Natural killer cell treated with Interleukin-12 subunit alpha and Interleukin-12 subunit beta and Interleukin-15 and Interleukin-18, amount 100 ng/mL, for 72 hours (primary cell): ENCODE measurements around the gene SEC14L2. TPM values are rescaled to one million over a fixed set of nuclear protein-coding genes. Genes with fewer than 3 reads are reported as not detected.

Experiments
- ATAC-seq, 2 donors: fragments of 150-1000 bp; cut with Tn5 transposase in 1 of 2; sonication (Bioruptor Pico), chemical (Tn5 transposase) in 1 of 2; 2 replicates each; pipeline ENCODE4 v1.10.0; 2021
- DNase-seq: peaks from one replicate; pipeline ENCODE4 v3.0.0; 2022; ENCODE audit warnings: low spot score
- H3K27ac Mint-ChIP-seq, 2 donors: 1 replicate in 1 of 2; 2 replicates in 1 of 2; pipeline ENCODE4 v1.8.0; 2022; ENCODE audit warnings: mixed read lengths in 2 of 2, mild to moderate bottlenecking in 1 of 2, moderate library complexity in 1 of 2
- H3K27me3 Mint-ChIP-seq, 2 donors: 1 replicate in 1 of 2; 2 replicates in 1 of 2; pipeline ENCODE4 v1.8.0; 2022; ENCODE audit warnings: mixed read lengths in 2 of 2
- H3K36me3 Mint-ChIP-seq: one replicate; pipeline ENCODE4 v1.8.0; 2022; ENCODE audit warnings: mixed read lengths
- H3K4me1 Mint-ChIP-seq, 2 donors: 1 replicate in 1 of 2; 2 replicates in 1 of 2; pipeline ENCODE4 v1.8.0; 2022; ENCODE audit warnings: low read depth in 2 of 2, mixed read lengths in 2 of 2, mild to moderate bottlenecking in 1 of 2
- H3K4me3 Mint-ChIP-seq: one replicate; pipeline ENCODE4 v1.8.0; 2022; ENCODE audit warnings: mixed read lengths
- H3K9me3 Mint-ChIP-seq: 2 replicates; pipeline ENCODE4 v1.8.0; 2022; ENCODE audit warnings: mixed read lengths
- total RNA-seq, 2 donors: library from RNA; stranded (reverse); gene quantifications; one replicate each; pipeline ENCODE4 v1.2.3, GENCODE V29; 2022

Gene SEC14L2
- 1 to 10 TPM in 1 of 2 donors, under 1 TPM in 1; 0.40 to 1.3 TPM for total RNA-seq

DNA sequence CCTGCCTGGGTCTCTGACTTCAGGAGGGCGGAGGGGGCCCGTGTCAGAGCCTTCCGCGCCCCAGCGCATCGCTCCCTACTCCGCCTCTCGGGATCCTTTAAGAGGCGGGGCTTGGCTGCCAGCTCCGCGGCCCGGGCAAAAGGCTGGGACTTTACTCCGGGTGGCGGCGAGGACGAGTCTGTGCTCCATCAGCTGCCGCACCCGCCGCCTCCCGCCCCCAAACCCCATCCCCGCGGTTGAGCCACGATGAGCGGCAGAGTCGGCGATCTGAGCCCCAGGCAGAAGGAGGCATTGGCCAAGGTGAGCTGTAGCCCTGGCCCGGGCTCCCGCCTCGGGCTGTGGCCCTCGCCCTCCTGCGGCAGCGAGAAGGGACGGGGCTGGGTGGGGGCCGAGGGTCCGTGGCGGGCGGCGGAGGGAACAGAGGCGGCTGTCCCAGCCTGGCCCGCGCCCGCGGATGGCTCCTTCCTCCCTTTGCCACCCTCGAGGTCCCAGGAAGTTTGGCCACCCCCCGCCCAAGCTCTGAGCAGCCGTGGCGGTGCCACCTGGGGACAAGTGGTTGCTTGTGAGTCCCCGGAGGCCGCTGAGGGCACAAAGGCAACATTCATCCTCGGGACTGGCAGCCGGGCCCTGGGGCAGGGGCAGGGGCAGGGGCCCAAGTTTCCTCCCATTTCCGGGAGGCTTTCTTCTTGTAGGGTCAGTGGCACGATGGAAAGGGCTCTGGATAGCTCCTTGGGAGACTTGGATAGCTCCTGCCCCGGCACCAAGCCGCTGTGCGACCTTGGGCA is at the start of gene SEC14L2:
Gene SEC14L2, plus strand, starts transcription at position 148 of the 785 bp plus-strand sequence. Its CDS starts 99 bp downstream, at position 247.
- ATAC-seq (peak; percentile 56 to 57), DNase-seq (no peak)
- Mint-ChIP-seq H3K27me3 (peaks cover 17% of the 10 kb centered on the region in 2 donors), H3K4me1 (peaks cover 13 to 15% of the 10 kb centered on the region in 2 donors), H3K36me3 (no peaks in the 10 kb centered on the region), H3K27ac (no peak within 1 kb of the TSS), H3K4me3 (peak within 1 kb of the TSS; percentile 52), H3K9me3 (no peaks in the 10 kb centered on the region)

DNA sequence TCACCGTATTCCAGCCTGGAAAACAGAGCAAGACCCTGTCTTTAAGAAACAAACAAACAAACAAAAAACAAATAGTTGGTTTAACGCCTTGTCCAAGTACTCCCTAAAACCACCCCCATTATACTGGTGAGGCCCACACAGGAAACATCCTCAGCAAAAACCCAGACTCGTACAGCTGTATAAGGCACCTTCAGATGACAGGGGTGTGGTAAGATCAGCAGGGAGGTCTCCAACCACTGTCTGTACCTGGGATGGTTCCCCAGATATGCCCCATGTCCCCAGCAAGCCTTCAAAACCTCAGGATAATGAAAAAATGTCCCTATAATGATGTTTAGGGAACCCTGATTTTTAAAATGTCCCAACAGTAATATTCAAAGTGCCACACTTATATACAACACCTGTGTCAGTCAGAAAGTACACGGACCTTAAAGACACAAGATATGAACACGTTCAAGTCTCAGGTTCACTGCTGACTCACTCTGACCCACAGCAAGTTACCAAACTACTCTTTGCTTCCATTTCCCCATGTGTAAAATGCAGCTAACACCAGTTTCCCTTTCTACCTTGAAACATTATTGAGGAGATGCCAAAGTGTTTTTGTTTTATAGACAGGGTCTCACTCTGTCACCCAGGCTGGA is 49.4 kb upstream of the SEC14L2 start:
- H3K4me3 Mint-ChIP-seq: peak overlapping the region; percentile 49
- peaks cover 24 to 27% of the 10 kb centered on the region in 2 donors for H3K4me1 Mint-ChIP-seq
- no peaks in the 10 kb centered on the region for H3K9me3 Mint-ChIP-seq
- H3K27ac Mint-ChIP-seq: peak overlapping the region; percentile 46 to 83
- peaks cover 13% of the 10 kb centered on the region for H3K36me3 Mint-ChIP-seq
- H3K27me3 Mint-ChIP-seq: no peaks in the 10 kb centered on the region
- DNase-seq (no peak), ATAC-seq (peak in 1 of 2 donors; percentile 61)

DNA sequence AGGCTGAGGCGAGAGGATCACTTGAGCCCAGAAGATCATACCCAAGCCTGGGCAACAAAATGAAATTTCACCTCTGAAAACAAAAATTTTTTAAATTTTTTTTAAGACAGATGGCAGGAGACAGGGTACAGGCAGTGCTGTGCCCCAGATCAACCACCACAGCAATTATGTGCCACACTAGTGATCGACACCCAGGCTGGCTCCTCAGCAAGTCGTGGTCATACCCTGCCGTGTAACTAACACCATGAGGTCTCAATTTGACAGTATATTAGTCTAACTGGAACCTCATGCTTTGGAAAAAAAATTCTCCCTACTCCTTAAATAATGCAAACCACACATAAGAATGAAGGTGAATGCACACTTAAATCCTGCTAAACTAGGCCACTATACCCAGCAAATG is 48.4 kb upstream of the SEC14L2 start:
- ATAC-seq: peak in 1 of 2 donors; percentile 64
- DNase-seq: no peak
- no peaks in the 10 kb centered on the region for H3K9me3 Mint-ChIP-seq
- peaks cover 8% of the 10 kb centered on the region for H3K36me3 Mint-ChIP-seq
- peaks cover 33 to 35% of the 10 kb centered on the region in 2 donors for H3K4me1 Mint-ChIP-seq
- H3K4me3 Mint-ChIP-seq: peak overlapping the region; percentile 59
- peak overlapping the region; percentile 75 to 83 for H3K27ac Mint-ChIP-seq
- no peaks in the 10 kb centered on the region for H3K27me3 Mint-ChIP-seq

- peak overlapping the region; percentile 75 to 83 for H3K27ac Mint-ChIP-seq
- H3K4me1 Mint-ChIP-seq: peaks cover 37% of the 10 kb centered on the region in 2 donors
- no peak for ATAC-seq
- peaks cover 8% of the 10 kb centered on the region for H3K36me3 Mint-ChIP-seq
- no peaks in the 10 kb centered on the region for H3K9me3 Mint-ChIP-seq
- no peaks in the 10 kb centered on the region for H3K27me3 Mint-ChIP-seq
- DNase-seq: no peak
- H3K4me3 Mint-ChIP-seq: peak overlapping the region; percentile 59
These were observed 48.0 kb upstream of the SEC14L2 start for GRCh38 chr22:30348809-30349208.

DNA sequence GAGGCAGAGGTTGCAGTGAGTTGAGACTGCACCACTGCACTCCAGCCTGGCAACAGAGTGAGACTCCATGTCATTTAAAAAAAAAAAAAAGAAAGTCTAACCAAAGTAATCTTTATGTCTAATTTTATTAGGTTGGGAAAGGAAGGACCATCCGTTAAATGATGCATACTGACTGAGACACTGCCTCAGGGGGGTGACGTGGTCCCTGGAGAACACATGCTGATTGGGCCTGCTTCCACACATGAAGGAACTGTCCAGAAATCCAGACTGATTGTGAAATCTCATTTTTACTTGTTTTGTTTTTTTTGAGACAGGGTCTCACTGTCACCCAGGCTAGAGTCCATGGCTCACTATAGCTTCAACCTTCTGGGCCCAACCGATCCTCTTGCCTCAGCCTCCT is 45.6 kb upstream of the SEC14L2 start:
- Mint-ChIP-seq H3K4me3 (no peak overlapping the region), H3K27ac (peak overlapping the region in 1 of 2 donors; percentile 72), H3K9me3 (no peaks in the 10 kb centered on the region), H3K27me3 (no peaks in the 10 kb centered on the region), H3K36me3 (peaks cover 9% of the 10 kb centered on the region), H3K4me1 (peaks cover 58 to 61% of the 10 kb centered on the region in 2 donors)
- DNase-seq (no peak), ATAC-seq (no peak)

DNA sequence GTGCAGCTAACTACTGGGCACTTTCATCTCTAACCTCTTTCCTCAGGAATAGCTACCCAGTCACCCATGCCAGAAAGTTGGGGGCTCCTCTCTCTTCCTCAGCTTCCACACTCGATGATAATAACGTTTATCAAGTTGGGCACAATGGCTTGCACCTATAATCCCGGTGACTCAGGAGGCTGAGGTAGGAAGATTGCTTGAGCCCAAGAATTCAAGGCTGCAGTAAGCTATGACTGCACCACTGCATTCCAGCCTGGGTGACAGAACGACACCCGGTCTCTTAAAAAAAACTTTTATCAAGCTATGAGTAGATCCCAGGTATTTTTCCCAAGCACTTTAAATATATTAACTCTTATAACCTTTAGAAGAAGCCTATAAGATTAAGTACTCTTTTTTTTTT is 42.2 kb upstream of the SEC14L2 start:
- H3K4me3 Mint-ChIP-seq: peak overlapping the region; percentile 73
- H3K4me1 Mint-ChIP-seq: peaks cover 55 to 64% of the 10 kb centered on the region in 2 donors
- H3K36me3 Mint-ChIP-seq: peaks cover 9% of the 10 kb centered on the region
- no peaks in the 10 kb centered on the region for H3K9me3 Mint-ChIP-seq
- H3K27ac Mint-ChIP-seq: peak overlapping the region; percentile 89 to 95
- DNase-seq (no peak), ATAC-seq (no peak)
- H3K27me3 Mint-ChIP-seq: peaks cover 0 to 2% of the 10 kb centered on the region in 2 donors

DNA sequence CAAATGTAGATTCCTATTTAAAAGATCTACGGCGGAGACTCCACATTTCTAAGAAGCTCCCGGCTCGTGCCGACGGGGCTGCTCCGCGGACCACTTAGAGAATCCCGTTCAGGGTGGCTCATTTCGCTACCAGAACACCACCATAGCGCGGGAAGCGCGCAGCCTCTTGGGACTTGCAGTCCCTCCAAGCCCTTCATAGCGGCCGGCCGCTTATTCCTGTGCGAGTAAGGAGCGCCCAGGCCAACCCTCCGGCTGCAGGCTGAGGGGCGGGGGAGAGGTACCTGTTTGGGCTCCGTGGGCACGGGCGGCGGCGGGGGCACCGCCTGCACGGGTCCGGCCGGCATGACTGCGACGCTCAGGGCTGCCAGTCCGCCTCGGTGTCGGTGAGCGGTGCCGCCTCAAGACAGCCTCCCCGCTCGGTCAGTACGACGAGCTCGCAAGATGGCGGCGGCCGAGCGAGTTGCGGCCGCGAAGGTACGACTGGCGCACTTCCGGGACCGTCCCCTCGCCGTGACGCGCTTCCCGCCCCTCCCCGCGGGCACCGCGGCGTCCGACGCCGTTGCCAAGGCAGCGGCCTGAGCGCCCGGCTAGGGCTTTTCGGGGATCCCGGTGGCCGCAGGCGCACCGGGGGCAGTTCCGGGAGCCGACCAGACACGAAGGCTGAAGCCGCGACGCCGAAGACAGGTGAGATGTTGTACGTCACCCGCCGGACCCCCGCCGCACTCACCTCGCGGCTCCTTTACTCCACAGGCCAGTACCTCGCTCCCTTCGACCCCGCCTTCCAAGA is 40.2 kb upstream of the SEC14L2 start, which contains the start of the genes CCDC157 and SF3A1:
Gene CCDC157, plus strand, starts transcription at position 559 of the 787 bp plus-strand sequence. CDS start 8,994 bp downstream, outside the sequence.
Gene SF3A1, minus strand, starts transcription at position 446 of the 787 bp plus-strand sequence. Its CDS starts 102 bp downstream, at position 344.
- Mint-ChIP-seq H3K27me3 (peaks cover 0 to 2% of the 10 kb centered on the region in 2 donors), H3K4me1 (peaks cover 47 to 60% of the 10 kb centered on the region in 2 donors), H3K36me3 (peaks cover 9% of the 10 kb centered on the region), H3K9me3 (no peaks in the 10 kb centered on the region), H3K4me3 (peak within 1 kb of the TSS; percentile 89), H3K27ac (peak within 1 kb of the TSS; percentile 89 to 95)
- ATAC-seq (peak; percentile 95 to 96), DNase-seq (peak; percentile 93)

DNA sequence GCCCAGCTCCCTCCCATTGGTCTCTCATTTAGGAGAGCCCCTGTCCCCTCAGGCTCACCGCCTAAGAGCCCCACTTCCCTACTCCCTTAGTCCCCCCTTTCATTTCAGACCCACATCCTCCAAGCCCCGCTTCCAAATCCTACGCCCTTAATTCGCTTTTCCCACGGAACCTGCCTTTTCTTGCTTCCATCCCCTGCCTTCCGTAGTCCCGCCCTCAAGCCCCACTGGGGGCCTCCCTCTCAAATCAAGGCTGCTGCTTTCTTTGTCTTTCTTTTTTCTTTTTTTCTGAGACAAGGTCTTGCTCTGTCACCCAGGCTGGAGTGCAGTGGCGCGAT is 39.6 kb upstream of the SEC14L2 start:
- peak overlapping the region; percentile 89 to 95 for H3K27ac Mint-ChIP-seq
- no peaks in the 10 kb centered on the region for H3K9me3 Mint-ChIP-seq
- no peak for DNase-seq
- H3K27me3 Mint-ChIP-seq: peaks cover 0 to 2% of the 10 kb centered on the region in 2 donors
- H3K4me1 Mint-ChIP-seq: peaks cover 41 to 54% of the 10 kb centered on the region in 2 donors
- peaks cover 9% of the 10 kb centered on the region for H3K36me3 Mint-ChIP-seq
- ATAC-seq: no peak
- H3K4me3 Mint-ChIP-seq: peak overlapping the region; percentile 89

DNA sequence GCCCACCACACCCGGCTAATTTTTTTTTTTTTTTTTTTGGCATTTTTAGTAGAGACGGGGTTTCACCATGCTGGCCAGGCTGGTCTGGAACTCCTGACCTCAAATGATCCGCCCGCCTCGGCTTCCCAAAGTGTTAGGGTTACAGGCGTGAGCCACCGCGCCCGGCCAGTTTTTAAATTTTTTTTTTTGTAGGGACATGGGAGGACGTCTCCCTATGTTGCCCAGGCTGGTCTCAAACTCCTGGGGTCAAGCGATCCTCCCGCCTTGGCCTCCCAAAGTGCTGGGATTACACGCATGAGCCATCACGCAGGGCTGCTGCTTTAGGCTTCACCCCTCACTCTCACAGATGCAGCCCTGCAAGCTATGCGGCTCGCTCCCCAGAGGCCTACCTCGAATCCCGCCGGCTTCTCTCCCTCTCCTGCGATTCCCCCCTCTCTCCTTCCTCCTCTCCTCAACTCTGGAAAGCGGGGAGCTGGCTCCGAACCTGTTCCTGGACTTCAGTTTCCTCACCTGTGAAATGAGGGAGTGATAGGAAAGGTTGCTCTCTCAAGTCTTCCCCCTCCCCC is 39.1 kb upstream of the SEC14L2 start:
- peak overlapping the region; percentile 89 to 95 for H3K27ac Mint-ChIP-seq
- ATAC-seq: no peak
- no peaks in the 10 kb centered on the region for H3K9me3 Mint-ChIP-seq

DNA sequence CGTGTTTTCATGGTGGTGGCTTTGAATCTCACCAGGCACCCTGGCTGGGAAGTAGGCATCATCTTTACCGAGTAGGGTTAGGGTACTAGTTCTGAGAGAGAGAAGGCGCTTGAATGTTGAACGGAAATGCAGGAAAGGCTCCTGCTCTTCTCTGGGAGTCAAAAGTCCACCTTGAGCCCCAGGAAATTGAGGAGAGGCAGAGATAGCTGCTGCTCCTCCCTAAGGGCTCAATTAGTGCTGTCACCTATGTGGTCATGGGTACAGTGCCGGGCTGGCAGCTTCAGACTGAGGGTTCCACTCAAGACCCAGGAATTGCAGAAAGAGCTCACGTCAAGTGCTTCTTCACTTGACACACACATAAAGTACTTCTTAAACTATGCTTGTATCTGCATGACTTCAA is 38.3 kb upstream of the SEC14L2 start:
- peak overlapping the region; percentile 89 for H3K4me3 Mint-ChIP-seq
- no peaks in the 10 kb centered on the region for H3K9me3 Mint-ChIP-seq
- ATAC-seq (no peak), DNase-seq (no peak)
- peak overlapping the region in 1 of 2 donors; percentile 89 for H3K27ac Mint-ChIP-seq
- peaks cover 9% of the 10 kb centered on the region for H3K36me3 Mint-ChIP-seq
- H3K27me3 Mint-ChIP-seq: peaks cover 0 to 2% of the 10 kb centered on the region in 2 donors
- H3K4me1 Mint-ChIP-seq: peaks cover 32 to 43% of the 10 kb centered on the region in 2 donors

More for the DNA sequence above, 39.1 kb upstream of the SEC14L2 start:
- Mint-ChIP-seq H3K4me3 (peak overlapping the region; percentile 89), H3K4me1 (peaks cover 37 to 49% of the 10 kb centered on the region in 2 donors), H3K27me3 (peaks cover 0 to 2% of the 10 kb centered on the region in 2 donors), H3K36me3 (peaks cover 9% of the 10 kb centered on the region)
- no peak for DNase-seq

DNA sequence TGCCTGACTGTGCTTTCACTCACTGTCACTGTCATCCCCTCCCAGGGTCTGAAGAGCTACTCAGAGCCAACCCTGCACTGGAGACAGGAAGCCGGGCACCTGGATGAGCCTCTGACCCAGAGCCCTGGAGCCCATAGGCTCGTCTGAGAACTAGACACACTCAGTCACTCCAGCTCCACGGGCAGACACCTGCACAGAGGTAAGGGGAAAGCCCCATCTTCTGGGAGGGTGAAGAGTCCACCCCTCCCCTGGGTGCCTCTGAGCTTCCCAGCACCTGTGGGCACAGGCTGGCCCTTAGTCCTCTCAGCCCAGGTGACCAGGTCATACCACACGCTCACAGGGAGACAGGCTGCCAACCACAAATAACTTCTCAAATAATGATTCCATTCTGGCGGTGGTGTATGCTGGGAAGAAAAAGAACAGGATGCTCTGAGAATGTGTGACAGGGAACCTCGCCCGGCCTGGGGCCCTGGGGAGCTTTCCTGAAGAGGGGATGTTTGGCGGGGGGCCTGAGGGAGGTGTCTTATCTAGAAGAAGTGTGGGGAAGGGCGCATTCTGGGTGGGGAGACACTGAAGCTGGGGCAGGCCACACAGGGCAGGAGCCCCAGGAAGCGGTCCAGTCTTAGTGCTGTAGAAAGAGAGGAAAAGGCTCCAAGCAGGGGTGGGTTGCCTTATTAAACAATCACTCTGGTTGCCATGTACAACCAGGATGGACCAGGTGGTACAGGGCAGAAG is 34.7 kb upstream of the SEC14L2 start:
- Mint-ChIP-seq H3K27ac (no peak overlapping the region), H3K9me3 (no peaks in the 10 kb centered on the region)

DNA sequence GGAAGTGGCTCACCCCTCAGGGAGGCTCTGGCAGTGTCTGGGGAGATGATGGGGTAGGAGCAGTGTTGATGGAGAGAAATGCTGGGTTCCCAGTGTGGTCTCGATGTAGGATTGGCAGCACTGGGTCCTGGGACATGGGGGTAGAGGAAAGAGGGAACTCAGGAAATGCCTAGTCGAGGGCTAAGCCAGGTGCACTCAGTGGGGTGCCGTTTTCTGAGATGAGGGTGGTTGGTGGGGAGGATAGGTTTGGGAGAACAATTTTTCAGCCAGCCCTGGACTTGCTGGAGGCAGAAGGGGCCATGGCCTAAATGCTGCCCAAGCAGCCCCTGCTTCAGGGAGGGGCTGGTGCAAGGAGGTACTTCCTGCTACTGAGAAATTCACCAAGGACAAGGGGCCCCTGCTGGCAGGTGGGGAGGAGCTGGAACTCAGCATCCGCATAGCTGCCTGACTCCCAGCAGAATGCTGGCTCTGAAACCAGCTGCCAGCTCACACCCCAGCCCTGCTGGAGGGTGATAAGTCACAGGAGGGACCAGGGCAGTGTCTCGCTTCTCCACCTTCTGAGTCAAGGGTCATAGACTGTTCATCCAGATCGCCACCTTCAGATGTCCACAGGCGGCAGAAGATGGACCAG is 34.1 kb upstream of the SEC14L2 start:
- Mint-ChIP-seq H3K4me1 (peaks cover 3 to 5% of the 10 kb centered on the region in 2 donors), H3K27me3 (peaks cover 0 to 2% of the 10 kb centered on the region in 2 donors), H3K9me3 (no peaks in the 10 kb centered on the region), H3K27ac (no peak overlapping the region), H3K4me3 (no peak overlapping the region), H3K36me3 (no peaks in the 10 kb centered on the region)
- DNase-seq (no peak), ATAC-seq (no peak)

More for the DNA sequence above, 34.7 kb upstream of the SEC14L2 start:
- ATAC-seq: no peak
- H3K4me3 Mint-ChIP-seq: no peak overlapping the region
- DNase-seq: no peak
- H3K36me3 Mint-ChIP-seq: no peaks in the 10 kb centered on the region
- peaks cover 7 to 10% of the 10 kb centered on the region in 2 donors for H3K4me1 Mint-ChIP-seq
- peaks cover 0 to 2% of the 10 kb centered on the region in 2 donors for H3K27me3 Mint-ChIP-seq
